ENCODE results near the gene TTLL9.

TTLL9 gene

GRCh38 chr20:31953556-31954148, 83.2 kb downstream of the TTLL9 start:
- TF ChIP-seq, protein P1, sequence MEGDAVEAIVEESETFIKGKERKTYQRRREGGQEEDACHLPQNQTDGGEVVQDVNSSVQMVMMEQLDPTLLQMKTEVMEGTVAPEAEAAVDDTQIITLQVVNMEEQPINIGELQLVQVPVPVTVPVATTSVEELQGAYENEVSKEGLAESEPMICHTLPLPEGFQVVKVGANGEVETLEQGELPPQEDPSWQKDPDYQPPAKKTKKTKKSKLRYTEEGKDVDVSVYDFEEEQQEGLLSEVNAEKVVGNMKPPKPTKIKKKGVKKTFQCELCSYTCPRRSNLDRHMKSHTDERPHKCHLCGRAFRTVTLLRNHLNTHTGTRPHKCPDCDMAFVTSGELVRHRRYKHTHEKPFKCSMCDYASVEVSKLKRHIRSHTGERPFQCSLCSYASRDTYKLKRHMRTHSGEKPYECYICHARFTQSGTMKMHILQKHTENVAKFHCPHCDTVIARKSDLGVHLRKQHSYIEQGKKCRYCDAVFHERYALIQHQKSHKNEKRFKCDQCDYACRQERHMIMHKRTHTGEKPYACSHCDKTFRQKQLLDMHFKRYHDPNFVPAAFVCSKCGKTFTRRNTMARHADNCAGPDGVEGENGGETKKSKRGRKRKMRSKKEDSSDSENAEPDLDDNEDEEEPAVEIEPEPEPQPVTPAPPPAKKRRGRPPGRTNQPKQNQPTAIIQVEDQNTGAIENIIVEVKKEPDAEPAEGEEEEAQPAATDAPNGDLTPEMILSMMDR (IDR thresholded peaks at IDR 0.05; ENCODE audit: low read depth, low read length) = no peak
- H3K9me3 ChIP-seq = no peaks in the 10 kb centered on the region
- peaks cover 4% of the 10 kb centered on the region; the same call in 1 of the 2 replicates for H3K27me3 ChIP-seq
- no peaks in the 10 kb centered on the region for H3K4me1 ChIP-seq
- no peak for DNase-seq
- H3K36me3 ChIP-seq = peaks cover 18% of the 10 kb centered on the region
- no peak overlapping the region for H3K4me3 ChIP-seq (ENCODE audit: low read depth, low read length)

DNA sequence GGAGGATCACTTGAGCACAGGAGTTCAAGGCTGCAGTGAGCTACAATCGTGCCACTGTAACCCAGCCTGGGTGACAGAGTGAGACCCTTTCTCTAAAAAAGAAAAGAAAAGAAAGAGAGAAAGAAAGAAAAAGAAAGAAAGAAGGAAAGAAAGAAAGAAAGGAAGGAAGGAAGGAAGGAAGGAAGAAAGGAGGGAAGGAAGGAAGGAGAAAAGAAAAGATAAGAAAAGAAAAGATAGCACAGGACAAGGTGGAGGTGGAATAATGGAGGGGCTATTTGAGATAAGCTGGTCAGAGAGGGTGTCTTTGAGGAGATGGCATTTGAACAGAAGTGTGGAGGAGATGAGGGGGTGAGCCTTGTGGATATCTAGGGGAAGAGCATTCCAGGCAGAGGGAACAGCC, 84.1 kb downstream of the TTLL9 start:
- no peaks in the 10 kb centered on the region for H3K4me1 ChIP-seq
- H3K4me3 ChIP-seq (ENCODE audit: low read depth, low read length) = no peak overlapping the region
- no peaks in the 10 kb centered on the region for H3K9me3 ChIP-seq
- TF ChIP-seq, protein P1 (IDR thresholded peaks at IDR 0.05; ENCODE audit: low read depth, low read length) = no peak
- H3K36me3 ChIP-seq = peaks cover 10% of the 10 kb centered on the region
- H3K27me3 ChIP-seq = peaks cover 4% of the 10 kb centered on the region; the same call in 1 of the 2 replicates
- no peak for DNase-seq

- Histone ChIP-seq H3K36me3 (no peaks in the 10 kb centered on the region), H3K4me1 (no peaks in the 10 kb centered on the region), H3K27me3 (peaks cover 4% of the 10 kb centered on the region; the same call in 1 of the 2 replicates), H3K9me3 (no peaks in the 10 kb centered on the region), H3K4me3 (ENCODE audit: low read depth, low read length) (no peak overlapping the region)
- DNase-seq = no peak
- TF ChIP-seq, protein P1 (IDR thresholded peaks at IDR 0.05; ENCODE audit: low read depth, low read length) = no peak
Measured at GRCh38 chr20:31956556-31957526, 86.4 kb downstream of the TTLL9 start.

- no peaks in the 10 kb centered on the region for H3K27me3 ChIP-seq
- no peaks in the 10 kb centered on the region for H3K9me3 ChIP-seq
- no peak overlapping the region for H3K4me3 ChIP-seq (ENCODE audit: low read depth, low read length)
- H3K4me1 ChIP-seq = peaks cover 16% of the 10 kb centered on the region
- DNase-seq = peak; percentile 32
- TF ChIP-seq, protein P1 (IDR thresholded peaks at IDR 0.05; ENCODE audit: low read depth, low read length) = no peak
- H3K36me3 ChIP-seq = no peaks in the 10 kb centered on the region
Measured at GRCh38 chr20:31962761-31963160, 92.3 kb downstream of the TTLL9 start.

DNA sequence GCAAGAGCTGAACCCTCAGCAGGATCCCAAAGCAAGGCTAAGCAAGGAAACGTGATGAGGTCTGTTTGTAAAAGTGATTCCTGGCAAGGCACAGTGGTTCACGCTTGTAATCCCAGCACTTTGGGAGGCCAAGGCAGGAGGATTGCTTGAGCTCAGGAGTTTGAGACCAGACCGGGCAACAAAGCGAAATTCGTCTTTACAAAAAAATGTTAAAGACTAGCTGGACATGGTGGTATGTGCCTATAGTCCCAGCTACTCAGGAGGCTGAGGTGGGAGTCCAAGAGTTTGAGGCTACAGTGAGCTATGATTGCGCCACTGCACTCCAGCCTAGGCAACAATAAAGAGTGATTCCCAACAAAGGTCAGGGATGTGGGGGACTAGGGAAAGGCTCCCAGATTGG, 93.5 kb downstream of the TTLL9 start:
- TF ChIP-seq, protein P1 (IDR thresholded peaks at IDR 0.05; ENCODE audit: low read depth, low read length) = no peak
- DNase-seq = no peak
- Histone ChIP-seq H3K36me3 (no peaks in the 10 kb centered on the region), H3K27me3 (no peaks in the 10 kb centered on the region), H3K9me3 (no peaks in the 10 kb centered on the region), H3K4me1 (peaks cover 16% of the 10 kb centered on the region), H3K4me3 (ENCODE audit: low read depth, low read length) (no peak overlapping the region)

Measured in BE2C (cell line).